Testis (tissue), 3 donors: ENCODE results near the gene CHMP5. TPM values are rescaled to one million over a fixed set of nuclear protein-coding genes. Genes with fewer than 3 reads are reported as not detected.

Experiments used
- DNase-seq: peaks from one replicate; pipeline ENCODE4 v3.0.0-alpha.2; 2019
- H3K27ac ChIP-seq, 2 donors: fragments of 200-600 bp; sonication (generic); one replicate each; pipeline ENCODE4 v1.5.1; 2019
- H3K27me3 ChIP-seq: fragments of 200-600 bp; sonication (generic); one replicate; pipeline ENCODE4 v1.5.1; 2019
- H3K36me3 ChIP-seq: fragments of 200-600 bp; sonication (generic); one replicate; pipeline ENCODE4 v1.5.1; 2017; ENCODE audit warnings: low read depth; ENCODE audit errors: missing control alignments
- H3K4me1 ChIP-seq: fragments of 200-600 bp; sonication (generic); one replicate; pipeline ENCODE4 v1.5.1; 2019
- H3K4me3 ChIP-seq, 2 donors: fragments of 200-600 bp; sonication (generic); one replicate each; pipeline ENCODE4 v1.5.1; 2017 to 2019
- H3K9me3 ChIP-seq: fragments of 200-600 bp; sonication (generic); one replicate; pipeline ENCODE4 v1.5.1; 2017
- POLR2A ChIP-seq: fragments of 450-650 bp; IDR thresholded peaks from one replicate; pipeline ENCODE4 v1.6.1; 2017; ENCODE audit warnings: antibody characterized with exemption, mild to moderate bottlenecking, moderate library complexity
- WGBS, 2 donors: methylation state at CpG; one replicate each; pipeline ENCODE4 v1.1.5; 2018; 5-methylcytosine and 5-hydroxymethylcytosine counted together
- intact Hi-C: fragments of 100-400 bp; cut with DNase I; formaldehyde crosslinking; loops from one replicate; pipeline ENCODE4 v1.15.1; 2023; ENCODE audit warnings: low total_unique reads
- polyA plus RNA-seq: library from polyadenylated mRNA; stranded (reverse); fragments of 350-450 nt; fragmentation: Illumina TruSeq; extraction: RNeasy Lipid Tissue Mini Kit (QIAGEN cat#74804); gene quantifications from one replicate; pipeline ENCODE4 v1.2.3, GENCODE V29; 2014; ENCODE audit warnings: low read depth, low replicate concordance; ENCODE audit not compliant: insufficient read depth
- total RNA-seq, 2 donors: library from RNA; depleted of rRNA; stranded (reverse); fragments of >200 nt; gene quantifications; one replicate each; pipeline ENCODE4 v1.2.3, GENCODE V29; 2016
- TF ChIP-seq, protein P1 (sequence below), 3 experiments: fragments of 450-650 bp in 2 of 3; fragments of 200-600 bp in 1 of 3; sonication (generic) in 1 of 3; IDR thresholded peaks; one replicate each; pipeline ENCODE4 v1.5.1; 2016 to 2019; ENCODE audit warnings: antibody characterized with exemption in 3 of 3, mild to moderate bottlenecking in 2 of 3, moderate library complexity in 1 of 3

CHMP5 gene
- total and polyA plus RNA-seq, 3 donors from 2014 or later, result 53.2 to 84.1 (median 57.0) TPM

- H3K9me3 ChIP-seq, result no peaks in the 10 kb centered on the region
- H3K4me1 ChIP-seq, result peaks cover 7% of the 10 kb centered on the region
- TF ChIP-seq POLR2A, result no peak
- TF ChIP-seq, protein P1, sequence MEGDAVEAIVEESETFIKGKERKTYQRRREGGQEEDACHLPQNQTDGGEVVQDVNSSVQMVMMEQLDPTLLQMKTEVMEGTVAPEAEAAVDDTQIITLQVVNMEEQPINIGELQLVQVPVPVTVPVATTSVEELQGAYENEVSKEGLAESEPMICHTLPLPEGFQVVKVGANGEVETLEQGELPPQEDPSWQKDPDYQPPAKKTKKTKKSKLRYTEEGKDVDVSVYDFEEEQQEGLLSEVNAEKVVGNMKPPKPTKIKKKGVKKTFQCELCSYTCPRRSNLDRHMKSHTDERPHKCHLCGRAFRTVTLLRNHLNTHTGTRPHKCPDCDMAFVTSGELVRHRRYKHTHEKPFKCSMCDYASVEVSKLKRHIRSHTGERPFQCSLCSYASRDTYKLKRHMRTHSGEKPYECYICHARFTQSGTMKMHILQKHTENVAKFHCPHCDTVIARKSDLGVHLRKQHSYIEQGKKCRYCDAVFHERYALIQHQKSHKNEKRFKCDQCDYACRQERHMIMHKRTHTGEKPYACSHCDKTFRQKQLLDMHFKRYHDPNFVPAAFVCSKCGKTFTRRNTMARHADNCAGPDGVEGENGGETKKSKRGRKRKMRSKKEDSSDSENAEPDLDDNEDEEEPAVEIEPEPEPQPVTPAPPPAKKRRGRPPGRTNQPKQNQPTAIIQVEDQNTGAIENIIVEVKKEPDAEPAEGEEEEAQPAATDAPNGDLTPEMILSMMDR (IDR thresholded peaks at IDR 0.05), result no peak
- no peaks in the 10 kb centered on the region for H3K27me3 ChIP-seq
- no peak overlapping the region for H3K4me3 ChIP-seq
- H3K36me3 ChIP-seq, result no peaks in the 10 kb centered on the region
- intact Hi-C loops, result loop anchor here (5.0 kb wide), 1 partner anchor 147 kb away; no protein-coding TSS in a partner anchor
- H3K27ac ChIP-seq, result no peak overlapping the region
- WGBS, 2 donors, result 82 to 85% methylated on average over 8 to 9 of the region's 9 CpGs
- DNase-seq, result no peak
Measured at GRCh38 chr9:33229359-33230114, 35.3 kb upstream of the CHMP5 start.

DNA sequence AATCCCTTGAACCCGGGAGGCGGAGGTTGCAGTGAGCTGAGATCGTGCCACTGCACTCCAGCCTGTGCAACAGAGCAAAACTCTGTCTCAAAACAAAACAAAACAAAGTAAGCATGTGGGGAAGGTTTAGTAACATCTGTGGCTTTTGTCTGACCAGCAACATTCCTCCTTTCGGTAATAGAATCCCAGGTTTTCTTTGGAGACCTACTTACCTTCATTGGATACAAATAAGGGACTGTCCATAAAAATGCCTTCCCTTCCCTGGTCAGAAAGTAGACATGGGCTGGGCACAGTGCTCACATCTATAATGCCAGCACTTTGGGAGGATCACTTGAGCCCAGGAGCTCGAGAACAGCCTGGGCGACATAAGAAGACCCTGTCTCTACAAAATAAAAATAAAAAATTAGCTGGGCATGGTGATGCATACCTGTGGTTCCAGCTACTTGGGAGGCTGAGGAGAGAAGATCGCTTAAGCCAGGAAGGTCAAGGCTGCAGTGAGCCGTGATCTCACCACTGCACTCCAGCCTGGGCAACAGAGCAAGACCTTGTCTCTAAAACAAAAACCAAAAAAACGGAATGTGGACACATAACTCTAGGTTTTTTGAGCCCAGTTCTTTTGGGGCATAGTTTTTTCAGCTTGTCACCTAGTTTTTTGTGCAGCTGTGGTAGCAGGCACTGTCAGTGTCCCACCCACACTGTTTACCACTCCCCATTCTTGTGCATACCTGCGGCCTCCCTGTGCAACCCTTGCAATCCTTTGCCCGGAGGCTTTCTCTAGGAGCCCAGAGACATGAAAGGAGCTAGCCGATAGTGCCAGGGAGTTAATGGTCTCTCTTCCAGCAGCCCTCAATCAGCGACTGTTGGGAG is 33.9 kb upstream of the CHMP5 start:
- no peak for DNase-seq
- H3K9me3 ChIP-seq, result no peaks in the 10 kb centered on the region
- no peak overlapping the region for H3K4me3 ChIP-seq
- H3K27ac ChIP-seq, result no peak overlapping the region
- TF ChIP-seq POLR2A, result no peak
- no peaks in the 10 kb centered on the region for H3K36me3 ChIP-seq
- no peaks in the 10 kb centered on the region for H3K4me1 ChIP-seq
- intact Hi-C loops, result no loop called here
- H3K27me3 ChIP-seq, result no peaks in the 10 kb centered on the region
- 82 to 84% methylated on average over 13 of the region's 13 CpGs for WGBS, 2 donors

DNA sequence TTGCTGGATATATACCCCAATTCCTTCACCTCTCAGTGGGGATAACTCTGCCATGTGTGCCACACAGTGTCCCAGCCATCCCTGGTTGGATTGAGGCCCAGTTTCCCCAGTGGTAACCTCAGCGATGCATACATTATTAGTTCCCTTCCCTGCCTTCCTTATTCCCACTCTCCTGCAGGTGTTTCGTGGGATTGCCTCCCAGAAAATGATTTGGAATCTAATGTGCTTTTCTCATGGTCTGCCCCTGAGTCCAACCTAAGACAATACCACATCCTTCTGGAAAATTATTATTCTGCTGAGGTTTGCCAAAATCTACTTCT is 33.3 kb upstream of the CHMP5 start:
- Histone ChIP-seq H3K4me3 (no peak overlapping the region), H3K27me3 (no peaks in the 10 kb centered on the region), H3K27ac (no peak overlapping the region), H3K4me1 (no peaks in the 10 kb centered on the region), H3K9me3 (no peaks in the 10 kb centered on the region), H3K36me3 (no peaks in the 10 kb centered on the region)
- DNase-seq, result no peak
- WGBS, 2 donors, result 88 to 95% methylated on average over 2 of the region's 2 CpGs
- TF ChIP-seq, protein P1 (IDR thresholded peaks at IDR 0.05), result no peak
- TF ChIP-seq POLR2A, result no peak
- intact Hi-C loops, result no loop called here

DNA sequence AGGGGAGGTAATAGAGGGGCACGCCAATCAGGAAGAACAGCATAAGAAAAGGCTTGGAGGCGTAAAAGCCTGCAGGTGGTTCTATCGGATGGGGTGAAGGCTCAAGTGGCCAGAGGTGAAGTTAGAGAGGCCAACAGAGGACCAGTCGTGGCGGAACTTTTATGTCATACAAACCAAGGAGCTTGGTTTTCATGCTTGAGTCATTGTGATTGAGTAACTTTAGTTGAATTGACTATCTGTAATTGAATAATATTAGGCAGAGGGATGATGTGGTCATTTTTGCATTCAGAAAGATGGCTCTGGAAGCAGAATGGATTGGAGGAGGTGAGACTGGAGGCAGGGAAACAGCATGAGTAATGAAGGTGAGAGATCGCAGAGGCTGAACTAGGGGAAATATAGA is 32.0 kb upstream of the CHMP5 start:
- no peak overlapping the region for H3K27ac ChIP-seq
- TF ChIP-seq, protein P1 (IDR thresholded peaks at IDR 0.05), result no peak
- TF ChIP-seq POLR2A, result no peak
- H3K4me3 ChIP-seq, result no peak overlapping the region
- intact Hi-C loops, result no loop called here
- 91 to 95% methylated on average over 6 of the region's 6 CpGs for WGBS, 2 donors
- no peaks in the 10 kb centered on the region for H3K9me3 ChIP-seq
- H3K4me1 ChIP-seq, result no peaks in the 10 kb centered on the region
- H3K27me3 ChIP-seq, result no peaks in the 10 kb centered on the region
- DNase-seq, result no peak
- no peaks in the 10 kb centered on the region for H3K36me3 ChIP-seq

DNA sequence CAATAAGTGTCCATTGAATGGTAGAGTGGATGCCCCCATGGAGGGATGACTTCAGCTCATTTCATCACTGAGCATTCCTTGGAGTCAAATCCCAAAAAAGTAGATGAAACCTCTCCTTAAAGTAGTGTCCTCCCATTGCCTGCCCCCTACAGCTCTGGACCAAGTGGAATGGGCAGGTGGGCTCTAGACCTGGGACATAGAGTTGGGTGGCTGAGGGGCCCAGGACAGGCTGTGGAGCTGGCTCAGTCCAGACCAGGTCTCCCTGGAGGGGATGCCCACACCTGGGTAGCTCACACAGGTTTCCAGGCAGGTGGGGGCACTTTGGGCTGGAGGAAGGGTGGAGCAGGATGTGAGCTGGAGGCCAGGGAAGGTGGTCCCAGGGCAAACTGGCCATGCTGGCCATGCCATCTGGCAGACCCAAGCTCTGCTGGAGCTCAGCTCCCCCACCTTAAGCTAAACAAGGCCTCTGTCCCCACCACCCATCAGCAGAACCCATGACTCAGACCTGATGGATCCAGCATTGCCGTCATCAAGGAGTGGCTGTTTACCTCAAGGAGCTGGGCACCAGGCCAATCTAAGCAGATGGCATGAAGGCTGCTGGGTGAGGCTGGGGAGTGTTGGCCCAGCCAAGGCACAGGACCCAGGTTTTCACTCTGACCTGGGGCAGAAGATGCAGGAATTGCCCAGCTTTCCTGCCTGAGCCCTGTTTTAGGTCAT is 31.1 kb upstream of the CHMP5 start:
- Histone ChIP-seq H3K27ac (no peak overlapping the region), H3K36me3 (no peaks in the 10 kb centered on the region), H3K27me3 (no peaks in the 10 kb centered on the region), H3K9me3 (no peaks in the 10 kb centered on the region), H3K4me1 (no peaks in the 10 kb centered on the region), H3K4me3 (no peak overlapping the region)
- no peak for TF ChIP-seq POLR2A
- TF ChIP-seq, protein P1 (IDR thresholded peaks at IDR 0.05), result no peak
- 67 to 79% methylated on average over 1 of the region's 1 CpG for WGBS, 2 donors
- intact Hi-C loops, result no loop called here
- DNase-seq, result peak; percentile 31
